K562 (cell line): ENCODE measurements around the gene BPHL.
"Not testable (repeated sequence)": the region's sequence is repeated elsewhere in the genome, so short reads cannot be mapped to it uniquely, and the experiment has no call there.

Experiments used
- CTCF ChIP-seq, 3 experiments: IDR thresholded peaks in 2 of 3; conservative IDR thresholded peaks in 1 of 3; 2 replicates each; pipeline ENCODE4 v1.5.1; 2011 to 2012; ENCODE audit warnings: low read length in 3 of 3, mild to moderate bottlenecking in 3 of 3, control low read depth in 2 of 3, improper control_type of control experiment in 1 of 3, inconsistent platforms in 1 of 3, low read depth in 1 of 3, mixed read lengths in 1 of 3, moderate library complexity in 1 of 3; ENCODE audit not compliant: insufficient read depth in 2 of 3
- ELF1 ChIP-seq: fragments of 200-800 bp; sonication (Bioruptor generic); IDR thresholded peaks from 2 replicates; pipeline ENCODE4 v1.6.1; 2016; ENCODE audit warnings: missing genetic modification characterization, missing compliant biosample characterization
- MEF2A ChIP-seq: IDR thresholded peaks from 2 replicates; pipeline ENCODE4 v1.6.1; 2011; ENCODE audit warnings: low read depth, mild to moderate bottlenecking, low read length, moderate library complexity; ENCODE audit not compliant: control insufficient read depth
- MTA2 ChIP-seq: fragments of 450-650 bp; IDR thresholded peaks from 2 replicates; pipeline ENCODE4 v1.6.1; 2016; ENCODE audit warnings: low read depth
- PHB ChIP-seq: fragments of 250-450 bp; sonication (Bioruptor Pico); IDR thresholded peaks from 2 replicates; pipeline ENCODE4 v1.5.0; 2021
- POLR2AphosphoS5 ChIP-seq: IDR thresholded peaks from 2 replicates; pipeline ENCODE4 v1.6.1; 2011; ENCODE audit warnings: mild to moderate bottlenecking, low read depth, low read length, moderate library complexity; ENCODE audit not compliant: control insufficient read depth, insufficient read depth
- TCF7L2 ChIP-seq: fragments of 150-350 bp; IDR thresholded peaks from 2 replicates; pipeline ENCODE4 v1.6.1; 2016; ENCODE audit warnings: low read depth, mild to moderate bottlenecking, low read length, moderate library complexity
- TFAP4 ChIP-seq: sonication (generic); formaldehyde crosslinking; IDR thresholded peaks from 2 replicates; pipeline ENCODE4 v1.8.0; 2022; ENCODE audit warnings: missing genetic modification reagents, mild to moderate bottlenecking, moderate library complexity, borderline replicate concordance
- YY1 ChIP-seq, 3 experiments: IDR thresholded peaks; 2 replicates each; pipeline ENCODE4 v1.6.1; 2011; ENCODE audit warnings: low read length in 2 of 3, mild to moderate bottlenecking in 2 of 3, moderate library complexity in 2 of 3, borderline replicate concordance in 1 of 3, control low read depth in 1 of 3, low read depth in 1 of 3; ENCODE audit not compliant: insufficient read depth in 3 of 3, insufficient replicate concordance in 2 of 3, control insufficient read depth in 1 of 3, insufficient read length in 1 of 3; ENCODE audit errors: extremely low read depth in 1 of 3
- TF ChIP-seq, protein P1 (sequence below), 2 experiments: fragments of 450-650 bp; formaldehyde crosslinking in 1 of 2; IDR thresholded peaks; 2 replicates each; pipeline versions ENCODE4 v1.4.0 to v1.6.1; 2014 to 2020; ENCODE audit warnings: mild to moderate bottlenecking in 2 of 2, borderline replicate concordance in 1 of 2, low read depth in 1 of 2
- TF ChIP-seq, protein P2 (sequence below), 2 experiments: fragments of 450-650 bp in 1 of 2; IDR thresholded peaks; 2 replicates each; pipeline ENCODE4 v1.6.1; 2011 to 2017; ENCODE audit warnings: low read depth in 2 of 2, antibody characterized with exemption in 1 of 2, borderline replicate concordance in 1 of 2, low read length in 1 of 2, mild to moderate bottlenecking in 1 of 2, mixed read lengths in 1 of 2; ENCODE audit not compliant: control insufficient read depth in 1 of 2
- TF ChIP-seq, protein P3 (sequence below): sonication (generic); formaldehyde crosslinking; IDR thresholded peaks from 2 replicates; pipeline ENCODE4 v1.8.0; 2022; ENCODE audit warnings: mild to moderate bottlenecking, missing genetic modification reagents

DNA sequence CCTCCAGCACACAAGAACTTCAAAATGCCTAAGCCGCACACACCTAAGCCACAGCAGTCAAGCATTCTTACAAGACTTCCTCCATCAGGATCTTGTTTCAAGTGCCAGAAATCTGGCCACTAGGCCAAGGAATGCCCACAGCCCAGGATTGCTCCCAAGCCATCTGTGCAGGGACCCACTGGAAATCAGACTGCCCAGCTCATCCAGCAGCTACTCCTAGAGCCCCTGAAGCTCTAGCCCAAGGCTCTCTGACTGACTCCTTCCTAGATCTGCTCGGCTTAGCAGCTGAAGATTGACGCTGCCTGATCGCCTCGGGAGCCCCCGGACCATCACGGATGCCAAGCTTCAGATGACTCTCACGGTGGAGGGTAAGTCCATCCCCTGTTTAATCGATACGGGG, 49.5 kb downstream of the BPHL start:
- not testable (repeated sequence) for TF ChIP-seq POLR2AphosphoS5; MTA2; ELF1 (tag); CTCF (IDR thresholded peaks at IDR 0.05 in 2 of 3, conservative IDR thresholded peaks at IDR 0.05 in 1 of 3; ENCODE audit: insufficient read depth in 2 of 3, low read depth in 1 of 3, low read length in 3 of 3); TCF7L2; MEF2A; TFAP4; PHB (CRISPR knock-in tag); YY1 (IDR thresholded peaks at IDR 0.05; ENCODE audit: borderline replicate concordance in 1 of 3, control insufficient read depth in 1 of 3, extremely low read depth in 1 of 3, insufficient read depth in 3 of 3, insufficient read length in 1 of 3, insufficient replicate concordance in 2 of 3, low read depth in 1 of 3, low read length in 2 of 3)
- TF ChIP-seq, protein P1, sequence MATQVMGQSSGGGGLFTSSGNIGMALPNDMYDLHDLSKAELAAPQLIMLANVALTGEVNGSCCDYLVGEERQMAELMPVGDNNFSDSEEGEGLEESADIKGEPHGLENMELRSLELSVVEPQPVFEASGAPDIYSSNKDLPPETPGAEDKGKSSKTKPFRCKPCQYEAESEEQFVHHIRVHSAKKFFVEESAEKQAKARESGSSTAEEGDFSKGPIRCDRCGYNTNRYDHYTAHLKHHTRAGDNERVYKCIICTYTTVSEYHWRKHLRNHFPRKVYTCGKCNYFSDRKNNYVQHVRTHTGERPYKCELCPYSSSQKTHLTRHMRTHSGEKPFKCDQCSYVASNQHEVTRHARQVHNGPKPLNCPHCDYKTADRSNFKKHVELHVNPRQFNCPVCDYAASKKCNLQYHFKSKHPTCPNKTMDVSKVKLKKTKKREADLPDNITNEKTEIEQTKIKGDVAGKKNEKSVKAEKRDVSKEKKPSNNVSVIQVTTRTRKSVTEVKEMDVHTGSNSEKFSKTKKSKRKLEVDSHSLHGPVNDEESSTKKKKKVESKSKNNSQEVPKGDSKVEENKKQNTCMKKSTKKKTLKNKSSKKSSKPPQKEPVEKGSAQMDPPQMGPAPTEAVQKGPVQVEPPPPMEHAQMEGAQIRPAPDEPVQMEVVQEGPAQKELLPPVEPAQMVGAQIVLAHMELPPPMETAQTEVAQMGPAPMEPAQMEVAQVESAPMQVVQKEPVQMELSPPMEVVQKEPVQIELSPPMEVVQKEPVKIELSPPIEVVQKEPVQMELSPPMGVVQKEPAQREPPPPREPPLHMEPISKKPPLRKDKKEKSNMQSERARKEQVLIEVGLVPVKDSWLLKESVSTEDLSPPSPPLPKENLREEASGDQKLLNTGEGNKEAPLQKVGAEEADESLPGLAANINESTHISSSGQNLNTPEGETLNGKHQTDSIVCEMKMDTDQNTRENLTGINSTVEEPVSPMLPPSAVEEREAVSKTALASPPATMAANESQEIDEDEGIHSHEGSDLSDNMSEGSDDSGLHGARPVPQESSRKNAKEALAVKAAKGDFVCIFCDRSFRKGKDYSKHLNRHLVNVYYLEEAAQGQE (IDR thresholded peaks at IDR 0.05; ENCODE audit: borderline replicate concordance): not testable (repeated sequence)
- TF ChIP-seq, protein P1 (CRISPR knock-in tag; IDR thresholded peaks at IDR 0.05; ENCODE audit: low read depth): not testable (repeated sequence)
- TF ChIP-seq, protein P2, sequence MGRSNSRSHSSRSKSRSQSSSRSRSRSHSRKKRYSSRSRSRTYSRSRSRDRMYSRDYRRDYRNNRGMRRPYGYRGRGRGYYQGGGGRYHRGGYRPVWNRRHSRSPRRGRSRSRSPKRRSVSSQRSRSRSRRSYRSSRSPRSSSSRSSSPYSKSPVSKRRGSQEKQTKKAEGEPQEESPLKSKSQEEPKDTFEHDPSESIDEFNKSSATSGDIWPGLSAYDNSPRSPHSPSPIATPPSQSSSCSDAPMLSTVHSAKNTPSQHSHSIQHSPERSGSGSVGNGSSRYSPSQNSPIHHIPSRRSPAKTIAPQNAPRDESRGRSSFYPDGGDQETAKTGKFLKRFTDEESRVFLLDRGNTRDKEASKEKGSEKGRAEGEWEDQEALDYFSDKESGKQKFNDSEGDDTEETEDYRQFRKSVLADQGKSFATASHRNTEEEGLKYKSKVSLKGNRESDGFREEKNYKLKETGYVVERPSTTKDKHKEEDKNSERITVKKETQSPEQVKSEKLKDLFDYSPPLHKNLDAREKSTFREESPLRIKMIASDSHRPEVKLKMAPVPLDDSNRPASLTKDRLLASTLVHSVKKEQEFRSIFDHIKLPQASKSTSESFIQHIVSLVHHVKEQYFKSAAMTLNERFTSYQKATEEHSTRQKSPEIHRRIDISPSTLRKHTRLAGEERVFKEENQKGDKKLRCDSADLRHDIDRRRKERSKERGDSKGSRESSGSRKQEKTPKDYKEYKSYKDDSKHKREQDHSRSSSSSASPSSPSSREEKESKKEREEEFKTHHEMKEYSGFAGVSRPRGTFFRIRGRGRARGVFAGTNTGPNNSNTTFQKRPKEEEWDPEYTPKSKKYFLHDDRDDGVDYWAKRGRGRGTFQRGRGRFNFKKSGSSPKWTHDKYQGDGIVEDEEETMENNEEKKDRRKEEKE (IDR thresholded peaks at IDR 0.05; ENCODE audit: borderline replicate concordance in 1 of 2, control insufficient read depth in 1 of 2, low read depth in 2 of 2, low read length in 1 of 2): not testable (repeated sequence)
- TF ChIP-seq, protein P3, sequence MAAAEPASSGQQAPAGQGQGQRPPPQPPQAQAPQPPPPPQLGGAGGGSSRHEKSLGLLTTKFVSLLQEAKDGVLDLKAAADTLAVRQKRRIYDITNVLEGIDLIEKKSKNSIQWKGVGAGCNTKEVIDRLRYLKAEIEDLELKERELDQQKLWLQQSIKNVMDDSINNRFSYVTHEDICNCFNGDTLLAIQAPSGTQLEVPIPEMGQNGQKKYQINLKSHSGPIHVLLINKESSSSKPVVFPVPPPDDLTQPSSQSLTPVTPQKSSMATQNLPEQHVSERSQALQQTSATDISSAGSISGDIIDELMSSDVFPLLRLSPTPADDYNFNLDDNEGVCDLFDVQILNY (CRISPR knock-in tag): not testable (repeated sequence)
